Thoracic aorta (tissue), 2 donors: Measurements from ENCODE around the gene MBD6. TPM values are rescaled to one million over a fixed set of nuclear protein-coding genes. Genes with fewer than 3 reads are reported as not detected.

Source experiments
- ATAC-seq: fragments of 150-250 bp; one replicate; pipeline ENCODE4 v1.8.0; 2017; ENCODE audit warnings: low read depth; ENCODE audit not compliant: insufficient number of reproducible peaks, low FRiP score
- DNase-seq: peaks from one replicate; pipeline ENCODE4 v3.0.0-alpha.2; 2020; ENCODE audit warnings: low spot score
- H3K27ac ChIP-seq, 2 donors: fragments of 200-600 bp; sonication (generic); 1 replicate in 1 of 2; 2 replicates in 1 of 2; pipeline ENCODE4 v1.5.1; 2016; ENCODE audit warnings: mild to moderate bottlenecking in 2 of 2, moderate library complexity in 2 of 2
- H3K27me3 ChIP-seq: fragments of 200-600 bp; sonication (generic); replicated peaks from 2 replicates; pipeline ENCODE4 v1.6.0; 2016; ENCODE audit warnings: mild to moderate bottlenecking; ENCODE audit not compliant: insufficient read depth
- H3K36me3 ChIP-seq: fragments of 200-600 bp; sonication (generic); one replicate; pipeline ENCODE4 v1.5.1; 2016
- H3K4me1 ChIP-seq, 2 donors: fragments of 200-600 bp; sonication (generic); 1 replicate in 1 of 2; 2 replicates in 1 of 2; pipeline versions ENCODE4 v1.5.1 to v1.6.0; 2016; ENCODE audit warnings: low read depth in 2 of 2, mild to moderate bottlenecking in 1 of 2; ENCODE audit not compliant: control insufficient read depth in 1 of 2
- H3K4me3 ChIP-seq: fragments of 200-600 bp; sonication (generic); 2 replicates; pipeline ENCODE4 v1.5.1; 2016; ENCODE audit warnings: mild to moderate bottlenecking
- H3K9me3 ChIP-seq: fragments of 200-600 bp; sonication (generic); 2 replicates; pipeline ENCODE4 v1.5.1; 2016
- total RNA-seq, 2 donors: library from RNA; depleted of rRNA; stranded (reverse); fragments of >200 nt; gene quantifications; one replicate each; pipeline versions ENCODE4 v1.1.0 to v1.2.3, GENCODE V29; 2016
- TF ChIP-seq, protein P1 (sequence below): fragments of 200-600 bp; sonication (generic); IDR thresholded peaks from one replicate; pipeline ENCODE4 v1.5.1; 2019; ENCODE audit warnings: antibody characterized with exemption

The MBD6 gene
- total RNA-seq, 2 donors from 2014 or later, result 39.2 to 54.3 TPM

DNA sequence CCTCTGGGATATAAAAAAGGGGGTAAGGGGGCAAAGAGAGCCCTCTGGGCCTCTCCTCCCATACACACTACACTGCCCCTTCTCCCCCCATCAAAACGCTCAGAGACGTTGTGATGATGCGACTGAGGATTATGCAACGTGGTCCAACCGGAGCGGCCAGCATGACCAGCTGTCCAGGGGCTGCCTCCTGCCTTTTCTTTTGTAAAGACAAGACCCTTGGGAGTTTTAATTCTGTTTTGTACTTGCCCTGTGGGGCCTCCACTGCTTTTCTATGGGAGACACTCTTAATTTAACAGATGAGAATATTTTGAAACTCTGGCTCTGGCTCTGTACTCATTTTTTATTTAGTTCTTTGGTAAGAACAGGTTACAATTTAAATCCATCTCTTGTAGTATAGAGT is 7.2 kb downstream of the MBD6 start:
- Histone ChIP-seq H3K9me3 (no peaks in the 10 kb centered on the region), H3K27ac (no peak overlapping the region), H3K27me3 (no peaks in the 10 kb centered on the region), H3K4me1 (peaks cover 0 to 11% of the 10 kb centered on the region in 2 donors), H3K4me3 (no peak overlapping the region), H3K36me3 (peaks cover 90% of the 10 kb centered on the region)
- ATAC-seq (no peak), DNase-seq (no peak)
- TF ChIP-seq, protein P1, sequence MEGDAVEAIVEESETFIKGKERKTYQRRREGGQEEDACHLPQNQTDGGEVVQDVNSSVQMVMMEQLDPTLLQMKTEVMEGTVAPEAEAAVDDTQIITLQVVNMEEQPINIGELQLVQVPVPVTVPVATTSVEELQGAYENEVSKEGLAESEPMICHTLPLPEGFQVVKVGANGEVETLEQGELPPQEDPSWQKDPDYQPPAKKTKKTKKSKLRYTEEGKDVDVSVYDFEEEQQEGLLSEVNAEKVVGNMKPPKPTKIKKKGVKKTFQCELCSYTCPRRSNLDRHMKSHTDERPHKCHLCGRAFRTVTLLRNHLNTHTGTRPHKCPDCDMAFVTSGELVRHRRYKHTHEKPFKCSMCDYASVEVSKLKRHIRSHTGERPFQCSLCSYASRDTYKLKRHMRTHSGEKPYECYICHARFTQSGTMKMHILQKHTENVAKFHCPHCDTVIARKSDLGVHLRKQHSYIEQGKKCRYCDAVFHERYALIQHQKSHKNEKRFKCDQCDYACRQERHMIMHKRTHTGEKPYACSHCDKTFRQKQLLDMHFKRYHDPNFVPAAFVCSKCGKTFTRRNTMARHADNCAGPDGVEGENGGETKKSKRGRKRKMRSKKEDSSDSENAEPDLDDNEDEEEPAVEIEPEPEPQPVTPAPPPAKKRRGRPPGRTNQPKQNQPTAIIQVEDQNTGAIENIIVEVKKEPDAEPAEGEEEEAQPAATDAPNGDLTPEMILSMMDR, result no peak

DNA sequence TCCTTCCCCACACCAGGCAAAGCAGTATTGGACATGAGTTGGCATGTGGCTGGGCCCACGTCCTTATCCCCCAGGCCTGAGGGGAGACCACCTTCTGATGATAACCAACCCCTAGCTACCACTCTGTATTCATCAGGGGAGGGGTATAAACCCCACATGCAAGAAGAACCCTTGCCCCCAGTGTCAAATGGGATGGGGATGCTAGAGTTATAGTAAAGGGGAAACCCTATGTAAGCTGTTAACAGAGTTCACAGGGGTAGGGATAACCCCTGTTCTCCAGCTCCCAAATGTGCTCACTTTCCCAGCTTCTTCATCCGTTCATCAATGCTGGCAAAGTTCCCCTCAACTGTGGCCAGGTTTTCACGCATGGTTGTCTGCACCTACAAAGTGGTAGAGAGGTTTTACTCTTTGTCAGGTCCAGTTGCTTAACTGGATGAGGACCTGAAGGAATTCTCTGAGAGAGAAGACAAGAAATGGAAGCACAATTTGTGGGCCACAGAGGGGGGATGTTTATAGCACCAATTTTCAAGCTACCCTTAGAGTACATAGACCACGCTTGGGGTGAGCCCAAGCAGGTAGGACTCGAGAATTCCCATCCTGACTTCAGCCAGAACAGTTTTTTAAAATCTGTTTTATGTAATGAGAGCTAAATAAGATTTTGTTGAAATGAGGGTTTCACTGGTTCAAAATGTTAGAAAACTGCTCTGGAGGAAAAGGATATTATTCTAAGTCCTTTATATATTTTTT is 7.9 kb downstream of the MBD6 start:
- TF ChIP-seq, protein P1, result no peak
- Histone ChIP-seq H3K4me1 (peaks cover 0 to 4% of the 10 kb centered on the region in 2 donors), H3K9me3 (no peaks in the 10 kb centered on the region), H3K4me3 (no peak overlapping the region), H3K36me3 (peaks cover 91% of the 10 kb centered on the region), H3K27me3 (no peaks in the 10 kb centered on the region), H3K27ac (no peak overlapping the region)
- ATAC-seq (no peak), DNase-seq (no peak)

DNA sequence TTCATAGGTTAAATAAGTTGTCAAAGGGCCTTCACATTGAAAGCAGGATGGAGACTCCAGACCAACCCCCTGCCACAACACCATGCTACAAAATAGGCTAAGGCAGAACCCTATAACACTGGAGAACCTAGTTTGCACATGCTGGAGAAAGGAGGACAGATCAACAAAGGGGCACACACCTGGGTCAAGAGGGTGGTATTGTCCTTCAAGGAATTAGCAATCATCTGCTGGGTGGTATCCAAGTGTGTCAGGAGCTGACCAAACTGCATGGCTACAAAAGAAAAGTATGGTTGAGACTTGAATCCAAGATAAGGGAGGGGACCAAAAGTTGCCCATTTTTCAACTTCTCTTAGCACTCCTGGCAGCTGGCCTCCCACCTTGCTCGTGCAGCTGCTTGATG is 9.2 kb downstream of the MBD6 start:
- Histone ChIP-seq H3K27me3 (no peaks in the 10 kb centered on the region), H3K36me3 (peaks cover 78% of the 10 kb centered on the region), H3K27ac (no peak overlapping the region), H3K9me3 (no peaks in the 10 kb centered on the region), H3K4me3 (no peak overlapping the region), H3K4me1 (no peaks in the 10 kb centered on the region)
- DNase-seq, result no peak
- TF ChIP-seq, protein P1, result no peak
- no peak for ATAC-seq

DNA sequence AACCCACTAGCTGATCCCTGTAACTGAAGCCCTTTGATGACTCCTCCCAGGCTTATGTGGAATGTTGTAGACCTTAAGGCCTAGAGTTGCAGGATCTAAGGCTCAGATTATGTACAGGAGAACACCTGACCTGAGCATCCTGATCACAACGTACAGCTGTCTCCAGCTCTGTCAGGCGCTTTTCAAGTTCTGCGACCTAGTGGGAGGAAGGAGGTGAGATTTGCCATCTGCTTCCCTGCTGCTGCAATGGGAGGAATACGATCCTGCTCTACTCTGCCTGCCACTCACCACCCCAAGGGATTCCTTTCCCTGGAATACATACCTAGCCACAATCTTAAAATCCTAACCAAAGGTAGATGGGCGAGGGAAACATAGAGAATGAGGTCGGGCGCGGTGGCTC is 10.5 kb downstream of the MBD6 start:
- no peak overlapping the region for H3K4me3 ChIP-seq
- no peaks in the 10 kb centered on the region for H3K4me1 ChIP-seq
- H3K9me3 ChIP-seq, result no peaks in the 10 kb centered on the region
- no peak overlapping the region for H3K27ac ChIP-seq
- DNase-seq, result no peak
- no peaks in the 10 kb centered on the region for H3K27me3 ChIP-seq
- ATAC-seq, result no peak
- H3K36me3 ChIP-seq, result peaks cover 73% of the 10 kb centered on the region
- TF ChIP-seq, protein P1, result no peak

DNA sequence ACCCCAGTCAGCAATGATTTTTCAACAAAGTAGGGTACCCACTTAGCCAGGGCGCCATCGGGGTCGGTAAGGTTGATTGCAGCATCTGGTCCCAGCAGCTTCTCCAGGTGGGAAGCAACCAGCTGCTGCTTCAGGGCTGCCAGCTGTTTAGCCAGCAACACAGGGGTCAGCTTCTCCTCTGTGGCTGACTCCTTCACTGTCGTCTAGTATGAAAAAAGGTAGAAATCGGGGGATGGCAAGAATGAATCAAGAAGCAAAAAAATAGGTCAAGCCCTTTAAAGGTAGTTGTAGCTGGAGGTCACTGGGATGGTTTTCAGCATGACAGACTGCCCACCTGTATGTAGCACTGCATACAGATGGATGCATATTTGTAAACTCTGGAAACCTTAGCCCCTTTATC is 11.6 kb downstream of the MBD6 start:
- no peaks in the 10 kb centered on the region for H3K9me3 ChIP-seq
- H3K36me3 ChIP-seq, result peaks cover 65% of the 10 kb centered on the region
- no peak overlapping the region for H3K27ac ChIP-seq
- ATAC-seq, result no peak
- TF ChIP-seq, protein P1, result no peak
- no peak for DNase-seq
- H3K4me3 ChIP-seq, result no peak overlapping the region
- no peaks in the 10 kb centered on the region for H3K27me3 ChIP-seq
- H3K4me1 ChIP-seq, result no peaks in the 10 kb centered on the region
